Fibroblast of lung (primary cell): Measurements from ENCODE around the gene LCLAT1.

Experiments
- CTCF ChIP-seq, 2 donors: IDR thresholded peaks in 1 of 2; conservative IDR thresholded peaks in 1 of 2; 1 replicate in 1 of 2; 2 replicates in 1 of 2; pipeline ENCODE4 v1.5.1; 2011 to 2012; ENCODE audit warnings: low read length in 2 of 2, control low read depth in 1 of 2, inconsistent platforms in 1 of 2, low read depth in 1 of 2, mild to moderate bottlenecking in 1 of 2
- EZH2 ChIP-seq: IDR thresholded peaks from 2 replicates; pipeline ENCODE4 v1.5.1; 2012; ENCODE audit warnings: low read length, control low read depth, mild to moderate bottlenecking; ENCODE audit errors: missing control alignments

GRCh38 chr2:30621836-30622235 lies 174.8 kb downstream of the LCLAT1 start:
- TF ChIP-seq CTCF (conservative IDR thresholded peaks at IDR 0.05 in 1 of 2, IDR thresholded peaks at IDR 0.05 in 1 of 2; ENCODE audit: low read depth in 1 of 2, low read length in 2 of 2) (no peak), EZH2 (no peak)
